NB4 (cell line): Measurements from ENCODE around the gene ADM2.

Experiments
- POLR2A ChIP-seq: IDR thresholded peaks from 2 replicates; pipeline ENCODE4 v1.6.1; 2011; ENCODE audit warnings: mild to moderate bottlenecking; ENCODE audit not compliant: insufficient read length; ENCODE audit errors: extremely low read depth
- TF ChIP-seq, protein P1 (sequence below): IDR thresholded peaks from 2 replicates; pipeline ENCODE4 v1.6.1; 2011; ENCODE audit warnings: low read depth, low read length
- TF ChIP-seq, protein P2 (sequence below): IDR thresholded peaks from one replicate; pipeline ENCODE4 v1.5.1; 2012; ENCODE audit warnings: low read depth, low read length

DNA sequence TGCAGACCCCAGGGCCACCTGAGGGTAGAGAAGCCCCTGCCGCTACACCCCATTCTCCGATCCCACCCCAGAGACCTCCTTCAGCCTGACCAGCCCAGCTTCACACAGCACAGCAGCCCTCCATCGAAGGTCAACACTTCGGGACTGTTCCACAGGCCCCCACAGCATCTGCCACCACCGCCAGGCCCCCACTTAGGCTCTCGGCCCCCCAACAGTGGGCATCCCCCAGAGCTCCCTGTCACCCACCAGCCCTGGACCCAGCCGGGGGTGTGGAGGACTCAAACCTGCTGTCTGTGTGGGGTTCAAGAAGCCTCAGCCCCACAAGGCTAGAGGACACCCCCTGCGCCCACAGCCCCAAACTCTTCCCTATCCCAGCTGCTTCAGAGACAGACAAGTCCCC, 12.7 kb upstream of the ADM2 start:
- TF ChIP-seq, protein P1, sequence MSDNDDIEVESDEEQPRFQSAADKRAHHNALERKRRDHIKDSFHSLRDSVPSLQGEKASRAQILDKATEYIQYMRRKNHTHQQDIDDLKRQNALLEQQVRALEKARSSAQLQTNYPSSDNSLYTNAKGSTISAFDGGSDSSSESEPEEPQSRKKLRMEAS: no peak
- TF ChIP-seq, protein P2, sequence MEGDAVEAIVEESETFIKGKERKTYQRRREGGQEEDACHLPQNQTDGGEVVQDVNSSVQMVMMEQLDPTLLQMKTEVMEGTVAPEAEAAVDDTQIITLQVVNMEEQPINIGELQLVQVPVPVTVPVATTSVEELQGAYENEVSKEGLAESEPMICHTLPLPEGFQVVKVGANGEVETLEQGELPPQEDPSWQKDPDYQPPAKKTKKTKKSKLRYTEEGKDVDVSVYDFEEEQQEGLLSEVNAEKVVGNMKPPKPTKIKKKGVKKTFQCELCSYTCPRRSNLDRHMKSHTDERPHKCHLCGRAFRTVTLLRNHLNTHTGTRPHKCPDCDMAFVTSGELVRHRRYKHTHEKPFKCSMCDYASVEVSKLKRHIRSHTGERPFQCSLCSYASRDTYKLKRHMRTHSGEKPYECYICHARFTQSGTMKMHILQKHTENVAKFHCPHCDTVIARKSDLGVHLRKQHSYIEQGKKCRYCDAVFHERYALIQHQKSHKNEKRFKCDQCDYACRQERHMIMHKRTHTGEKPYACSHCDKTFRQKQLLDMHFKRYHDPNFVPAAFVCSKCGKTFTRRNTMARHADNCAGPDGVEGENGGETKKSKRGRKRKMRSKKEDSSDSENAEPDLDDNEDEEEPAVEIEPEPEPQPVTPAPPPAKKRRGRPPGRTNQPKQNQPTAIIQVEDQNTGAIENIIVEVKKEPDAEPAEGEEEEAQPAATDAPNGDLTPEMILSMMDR: no peak
- TF ChIP-seq POLR2A: no peak
